ENCODE results near the gene PSMA6.

- TF ChIP-seq CTCF (IDR thresholded peaks at IDR 0.05; ENCODE audit: insufficient read depth, low read length) = no peak
- TF ChIP-seq REST (IDR thresholded peaks at IDR 0.05; ENCODE audit: insufficient replicate concordance, low read depth) = no peak
- no peak for TF ChIP-seq GABPA (IDR thresholded peaks at IDR 0.05; ENCODE audit: low read depth)
Measured at GRCh38 chr14:35365130-35366055, 73.2 kb downstream of the PSMA6 start.
